ENCODE results near the gene EXOC6. TPM values are rescaled to one million over a fixed set of nuclear protein-coding genes. Genes with fewer than 3 reads are reported as not detected.

Gene EXOC6
- polyA plus RNA-seq, 4 donors = 16.8 to 21.6 (median 20.8) TPM

DNA sequence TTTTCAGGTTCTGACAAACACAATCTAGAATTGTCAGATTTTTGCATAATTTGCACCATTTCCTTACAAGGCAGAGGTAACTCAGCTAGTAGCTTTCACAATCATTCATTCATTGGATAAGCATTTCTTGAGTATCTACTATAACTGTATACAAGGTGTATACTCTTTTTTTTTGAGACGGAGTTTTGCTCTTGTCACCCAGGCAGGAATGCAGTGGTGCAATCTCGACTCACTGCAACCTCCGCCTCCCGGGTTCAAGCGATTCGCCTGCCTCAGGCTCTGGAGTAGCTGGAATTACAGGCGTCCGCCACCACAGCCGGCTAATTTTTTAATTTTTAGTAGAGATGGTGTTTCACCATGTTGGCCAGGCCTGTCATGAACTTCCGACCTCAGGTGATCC, 16.2 kb upstream of the EXOC6 start:
- no peak for DNase-seq (ENCODE audit: low read depth in 4 of 4, low spot score in 3 of 4)

GRCh38 chr10:92832998-92833650, 15.2 kb upstream of the EXOC6 start:
- no peak for DNase-seq (ENCODE audit: low read depth in 4 of 4, low spot score in 3 of 4)

- DNase-seq (ENCODE audit: low read depth in 4 of 4, low spot score in 3 of 4) = no peak
Measured at GRCh38 chr10:92834331-92834730, 14.0 kb upstream of the EXOC6 start.

GRCh38 chr10:92834986-92835385, 13.3 kb upstream of the EXOC6 start:
- DNase-seq (ENCODE audit: low read depth in 4 of 4, low spot score in 3 of 4) = no peak

GRCh38 chr10:92837456-92837855, 10.9 kb upstream of the EXOC6 start:
- no peak for DNase-seq (ENCODE audit: low read depth in 4 of 4, low spot score in 3 of 4)

DNA sequence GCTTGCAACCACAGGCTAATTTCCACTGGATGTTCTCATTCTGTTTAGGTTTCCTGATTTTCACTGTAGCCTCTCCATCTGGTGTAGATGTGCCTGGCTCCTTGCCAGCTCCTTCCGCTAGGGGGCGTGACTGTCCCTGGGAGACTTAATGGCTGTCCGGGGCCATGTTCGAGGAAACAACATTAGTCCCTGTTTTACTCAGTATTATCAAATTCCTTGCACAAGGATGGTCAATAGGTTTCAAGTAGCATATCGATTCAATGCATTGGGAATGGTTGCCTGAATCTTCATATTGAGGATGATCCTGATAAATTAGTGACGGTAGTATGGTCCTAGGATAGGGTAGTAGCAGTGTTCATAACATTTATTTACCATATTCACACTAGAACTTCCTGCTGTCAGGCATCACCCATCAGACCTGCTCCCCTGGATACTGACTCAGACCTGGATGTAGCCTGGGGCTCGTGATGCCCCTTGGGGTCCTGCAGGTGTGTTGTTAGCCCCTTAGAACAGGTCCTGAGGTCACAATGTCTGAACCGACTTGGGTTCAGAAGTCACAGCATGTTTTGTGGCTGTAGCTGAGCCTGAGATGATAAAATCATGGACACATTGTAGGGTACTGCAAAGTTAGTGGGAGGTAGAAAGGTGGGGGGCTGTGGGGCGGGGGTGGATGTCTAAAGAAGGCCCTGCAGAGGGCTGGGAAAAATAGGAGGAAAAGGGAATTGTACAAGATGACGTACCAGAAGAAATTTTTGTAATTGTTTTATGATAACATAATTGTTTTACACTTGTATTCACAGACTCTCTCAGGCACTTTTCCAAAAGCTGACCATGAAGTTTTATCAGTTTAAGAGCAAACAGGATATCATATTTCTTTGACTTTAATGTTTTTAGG, 8.9 kb upstream of the EXOC6 start:
- no peak for DNase-seq (ENCODE audit: low read depth in 4 of 4, low spot score in 3 of 4)

DNA sequence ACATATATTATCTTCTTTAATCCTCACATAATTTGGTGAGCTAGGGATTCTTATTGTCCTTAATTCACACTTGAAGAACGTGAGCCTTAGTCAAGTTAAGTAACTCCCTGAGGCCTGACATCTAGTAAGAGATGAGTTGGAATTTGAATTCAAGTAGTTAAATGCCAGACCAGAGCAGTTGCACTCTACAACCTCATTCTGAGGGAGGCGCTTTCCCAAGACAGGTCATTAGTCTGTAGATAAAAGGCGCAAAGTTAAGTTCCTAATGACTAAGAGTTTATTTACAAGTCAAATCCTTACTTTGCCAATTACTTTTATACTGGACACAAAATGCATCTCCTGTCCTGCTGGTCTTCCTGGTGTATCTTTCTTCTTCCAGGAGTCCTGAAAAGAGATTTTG, 3.6 kb upstream of the EXOC6 start:
- DNase-seq (ENCODE audit: low read depth in 4 of 4, low spot score in 3 of 4) = no peak

DNA sequence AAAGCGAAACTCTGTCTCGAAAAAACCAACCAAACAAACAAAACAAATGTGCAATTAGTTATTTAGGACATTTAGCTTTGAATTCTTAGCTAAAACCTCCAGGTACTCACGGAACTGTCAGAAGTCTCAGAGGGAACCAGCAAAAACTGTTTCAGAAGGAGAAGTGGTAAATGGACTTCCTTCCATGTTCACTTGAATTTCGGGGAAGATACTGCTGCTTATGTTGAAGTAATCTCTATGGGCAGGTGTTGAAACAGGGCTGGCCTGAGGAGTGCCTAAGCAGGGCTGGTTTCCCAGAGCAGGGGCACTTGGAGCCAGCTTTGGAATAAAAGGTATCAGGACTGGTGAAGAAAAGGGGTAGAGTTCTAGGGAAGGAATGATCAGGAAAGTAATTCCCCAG, 2.4 kb upstream of the EXOC6 start:
- no peak for DNase-seq (ENCODE audit: low read depth in 4 of 4, low spot score in 3 of 4)

GRCh38 chr10:92846344-92846743, 2.0 kb upstream of the EXOC6 start:
- DNase-seq (ENCODE audit: low read depth in 4 of 4, low spot score in 3 of 4) = no peak

GRCh38 chr10:92846854-92847201, 1.5 kb upstream of the EXOC6 start:
- no peak for DNase-seq (ENCODE audit: low read depth in 4 of 4, low spot score in 3 of 4)

DNA sequence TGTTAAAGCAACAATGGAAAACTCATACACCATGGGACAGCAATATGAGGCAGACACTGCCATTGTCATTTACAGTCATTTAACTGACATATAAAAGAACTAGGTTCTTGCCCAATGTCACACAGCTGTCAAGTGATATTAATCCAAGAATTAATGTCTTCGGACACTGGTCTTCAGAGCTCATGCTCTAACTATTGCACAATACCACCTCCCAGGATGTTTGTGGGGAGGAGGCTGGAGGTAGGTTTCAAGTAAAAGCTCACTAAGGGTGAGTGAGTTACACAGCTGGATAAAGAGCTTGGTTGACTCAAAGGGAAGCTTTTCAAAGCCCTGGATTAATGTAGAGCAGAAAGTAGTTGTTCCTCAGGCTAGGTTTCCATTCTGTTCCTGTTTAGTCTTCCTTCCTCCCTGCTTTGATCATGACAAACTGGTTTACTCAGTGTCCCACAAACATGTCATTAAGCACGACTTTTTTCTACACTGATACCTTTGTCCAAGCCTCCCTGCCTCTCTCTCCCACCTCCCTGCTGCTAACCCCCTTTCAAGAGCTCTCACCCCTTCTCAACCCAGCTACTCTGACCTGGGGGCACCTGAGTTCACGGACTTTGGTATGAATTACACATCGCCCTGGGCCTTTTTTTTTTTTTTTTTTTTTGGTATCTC, 987 bp upstream of the EXOC6 start:
- no peak for DNase-seq (ENCODE audit: low read depth in 4 of 4, low spot score in 3 of 4)

- peak in 1 of 4 donors; percentile 31 for DNase-seq (ENCODE audit: low read depth in 4 of 4, low spot score in 3 of 4)
Measured at GRCh38 chr10:92848037-92848440, 281 bp upstream of the EXOC6 start.

DNA sequence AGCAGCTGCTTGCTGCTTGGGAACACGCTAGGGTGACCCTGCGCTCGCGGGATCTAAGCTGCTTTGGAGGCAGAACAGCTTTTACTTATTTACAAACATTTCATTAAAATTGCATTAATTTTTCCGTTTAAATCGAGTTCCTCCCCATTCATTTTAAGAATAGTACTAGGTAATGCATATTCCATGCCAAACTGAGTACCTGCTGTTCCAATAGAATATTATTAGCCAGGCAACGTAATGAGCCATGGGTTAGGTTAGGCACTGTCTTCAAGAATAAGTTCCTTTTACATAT, 860 bp downstream of the EXOC6 start:
- no peak for DNase-seq (ENCODE audit: low read depth in 4 of 4, low spot score in 3 of 4)

- no peak for DNase-seq (ENCODE audit: low read depth in 4 of 4, low spot score in 3 of 4)
Measured at GRCh38 chr10:92849576-92850090, 1.3 kb downstream of the EXOC6 start.

GRCh38 chr10:92850185-92850584, 1.9 kb downstream of the EXOC6 start:
- DNase-seq (ENCODE audit: low read depth in 4 of 4, low spot score in 3 of 4) = no peak

- no peak for DNase-seq (ENCODE audit: low read depth in 4 of 4, low spot score in 3 of 4)
Measured at GRCh38 chr10:92851003-92851402, 2.7 kb downstream of the EXOC6 start.

GRCh38 chr10:92855560-92855959, 7.2 kb downstream of the EXOC6 start:
- DNase-seq (ENCODE audit: low read depth in 4 of 4, low spot score in 3 of 4) = no peak

GRCh38 chr10:92857904-92858514, 9.7 kb downstream of the EXOC6 start:
- no peak for DNase-seq (ENCODE audit: low read depth in 4 of 4, low spot score in 3 of 4)

- DNase-seq (ENCODE audit: low read depth in 4 of 4, low spot score in 3 of 4) = no peak
Measured at GRCh38 chr10:92867235-92867634, 18.9 kb downstream of the EXOC6 start.

DNA sequence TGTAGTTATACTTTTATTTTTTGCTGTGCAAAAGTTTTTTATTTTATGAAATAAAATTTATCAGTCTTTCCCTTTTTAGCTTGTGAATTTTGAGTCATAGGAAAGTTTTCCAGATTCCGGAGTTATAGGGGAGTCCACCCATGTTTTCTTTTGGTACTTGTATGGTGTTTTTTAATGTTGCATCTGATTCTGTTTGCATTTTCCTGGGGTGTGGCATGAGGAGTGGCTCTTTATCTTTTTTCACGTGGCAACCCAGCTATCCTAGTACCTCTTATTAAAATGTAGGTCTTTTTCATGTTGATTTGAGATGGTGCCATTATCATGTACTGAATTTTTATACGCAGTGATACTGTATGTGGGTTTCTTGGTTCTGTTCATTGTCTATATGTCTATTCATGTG, 19.7 kb downstream of the EXOC6 start:
- DNase-seq (ENCODE audit: low read depth in 4 of 4, low spot score in 3 of 4) = no peak

DNA sequence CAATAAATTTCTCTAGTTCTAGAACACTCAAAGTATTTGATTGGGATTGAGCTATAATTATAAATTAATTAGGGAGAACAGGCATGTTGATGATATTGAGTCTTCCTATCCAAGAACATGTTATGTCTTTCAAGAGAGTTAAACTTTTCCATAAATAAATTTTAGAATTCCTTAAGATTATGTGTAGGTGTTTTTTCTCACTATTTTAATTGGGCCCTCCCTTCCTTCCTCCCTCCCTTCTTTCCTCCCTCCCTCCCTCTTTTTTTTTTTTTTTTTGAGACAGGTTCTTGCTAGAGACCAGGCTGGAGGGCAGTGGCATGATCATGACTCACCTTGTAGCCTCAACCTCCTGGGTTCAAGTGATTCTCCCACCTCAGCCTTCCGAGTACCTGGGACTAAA, 20.2 kb downstream of the EXOC6 start:
- DNase-seq (ENCODE audit: low read depth in 4 of 4, low spot score in 3 of 4) = no peak
